NCI-H748 treated with DMSO at 0.1 percent for 48 hours (cell line): Measurements from ENCODE around the gene PEX16.

Experiments
- DNase-seq: peaks from one replicate; lab custom pipeline; 2025; lab: John Stamatoyannopoulos, UW

PEX16 gene

GRCh38 chr11:45930951-45931570 lies 13.4 kb upstream of the PEX16 start:
- DNase-seq: no peak

GRCh38 chr11:45930031-45930794 lies 12.5 kb upstream of the PEX16 start:
- DNase-seq: peak; percentile 56

GRCh38 chr11:45929486-45930030 lies 11.9 kb upstream of the PEX16 start:
- DNase-seq: no peak

GRCh38 chr11:45928535-45929215 lies 11.0 kb upstream of the PEX16 start:
- DNase-seq: no peak

GRCh38 chr11:45927684-45928413 lies 10.2 kb upstream of the PEX16 start:
- DNase-seq: no peak

- no peak for DNase-seq
Measured at GRCh38 chr11:45927332-45927683, 9.6 kb upstream of the PEX16 start.

GRCh38 chr11:45926536-45927331 lies 9.1 kb upstream of the PEX16 start:
- DNase-seq: no peak

GRCh38 chr11:45926001-45926401 lies 8.3 kb upstream of the PEX16 start:
- no peak for DNase-seq

- no peak for DNase-seq
Measured at GRCh38 chr11:45925550-45925949, 7.9 kb upstream of the PEX16 start.

- no peak for DNase-seq
Measured at GRCh38 chr11:45924927-45925326, 7.2 kb upstream of the PEX16 start.

GRCh38 chr11:45924036-45924915 lies 6.6 kb upstream of the PEX16 start:
- no peak for DNase-seq

GRCh38 chr11:45922425-45923082 lies 4.9 kb upstream of the PEX16 start, which contains the start of gene LARGE2:
Gene LARGE2, plus strand, starts transcription at chr11:45922656. Its CDS starts 227 bp downstream, at chr11:45922883.
- peak; percentile 46 for DNase-seq

GRCh38 chr11:45921561-45922424 lies 4.1 kb upstream of the PEX16 start:
- DNase-seq: peak; percentile 47

GRCh38 chr11:45920531-45921477 lies 3.1 kb upstream of the PEX16 start:
- DNase-seq: no peak

GRCh38 chr11:45919806-45920530 lies 2.3 kb upstream of the PEX16 start:
- no peak for DNase-seq

GRCh38 chr11:45918962-45919675 lies 1.4 kb upstream of the PEX16 start:
- DNase-seq: no peak
